Panc1 (cell line): ENCODE results near the gene RGS12. TPM values are rescaled to one million over a fixed set of nuclear protein-coding genes. Genes with fewer than 3 reads are reported as not detected.

Source experiments
- ATAC-seq: fragments of 200-7000 bp; cut with Tn5 transposase; 2 replicates; pipeline ENCODE4 v1.9.1; 2020; ENCODE audit warnings: mild to moderate bottlenecking, moderate library complexity
- BruUV-seq: library from RNA; stranded (reverse); fragments of 400-500 nt; replicated peaks from 2 replicates; lab custom pipeline; 2021; lab: Mats Ljungman, UMichigan
- CTCF ChIA-PET: fragments of 300-600 bp; sonication (Branson Sonifier 250); formaldehyde crosslinking; loops from one replicate; lab custom pipeline; 2022; ENCODE audit warnings: antibody characterized with exemption; lab: Charles Lee
- POLR2A ChIA-PET: fragments of 300-600 bp; sonication (Branson Sonifier 250); formaldehyde crosslinking; loops from one replicate; lab custom pipeline; 2022; ENCODE audit warnings: antibody characterized with exemption; lab: Charles Lee
- DNase-seq: peaks from one replicate; pipeline ENCODE4 v3.0.0-alpha.2; 2010; ENCODE audit warnings: low read depth, low spot score
- H3K27ac ChIP-seq: 2 replicates; pipeline ENCODE4 v1.5.1; 2011; ENCODE audit warnings: mild to moderate bottlenecking, low read length, inconsistent platforms
- H3K27me3 ChIP-seq: fragments of 200-500 bp; sonication (Bioruptor generic); 2 replicates; pipeline ENCODE4 v1.6.0; 2014; ENCODE audit warnings: low read length, inconsistent platforms; ENCODE audit not compliant: control insufficient read depth, insufficient read depth
- H3K36me3 ChIP-seq: fragments of 200-500 bp; sonication (Bioruptor generic); 2 replicates; pipeline ENCODE4 v1.5.1; 2014; ENCODE audit warnings: inconsistent platforms, mild to moderate bottlenecking, low read length, moderate library complexity; ENCODE audit not compliant: control insufficient read depth, insufficient read depth
- H3K4me1 ChIP-seq: 2 replicates; pipeline ENCODE4 v1.5.1; 2011; ENCODE audit warnings: inconsistent platforms, mild to moderate bottlenecking, low read length, moderate library complexity; ENCODE audit not compliant: control insufficient read depth, insufficient read depth
- H3K4me3 ChIP-seq, 2 experiments: 2 replicates each; pipeline ENCODE4 v1.5.1; 2011 to 2012; ENCODE audit warnings: low read depth in 2 of 2, low read length in 2 of 2, mild to moderate bottlenecking in 2 of 2, inconsistent platforms in 1 of 2, moderate library complexity in 1 of 2
- H3K9me3 ChIP-seq: fragments of 200-500 bp; sonication (Bioruptor generic); 2 replicates; pipeline ENCODE4 v1.5.1; 2014; ENCODE audit warnings: low read depth, mild to moderate bottlenecking, inconsistent platforms, low read length, moderate library complexity; ENCODE audit not compliant: control insufficient read depth, insufficient read depth
- POLR2AphosphoS5 ChIP-seq: IDR thresholded peaks from 2 replicates; pipeline ENCODE4 v1.6.1; 2012; ENCODE audit warnings: mild to moderate bottlenecking, low read depth, low read length, moderate library complexity
- REST ChIP-seq, 2 experiments: IDR thresholded peaks; 2 replicates each; pipeline ENCODE4 v1.6.1; 2011 to 2012; ENCODE audit warnings: low read depth in 2 of 2, control low read depth in 1 of 2, low read length in 1 of 2, mild to moderate bottlenecking in 1 of 2, moderate library complexity in 1 of 2; ENCODE audit not compliant: insufficient read depth in 1 of 2
- SIN3A ChIP-seq: IDR thresholded peaks from 2 replicates; pipeline ENCODE4 v1.6.1; 2012; ENCODE audit warnings: low read depth, mild to moderate bottlenecking, low read length, moderate library complexity, borderline replicate concordance; ENCODE audit not compliant: insufficient read depth
- TCF7L2 ChIP-seq: IDR thresholded peaks from 2 replicates; pipeline ENCODE4 v1.6.1; 2011; ENCODE audit warnings: mild to moderate bottlenecking, low read depth, low read length, inconsistent platforms
- in situ Hi-C: cut with HindIII; loops from 2 replicates; pipeline ENCODE4 v1.10.0; 2016; ENCODE audit warnings: low sequenced_read_pairs, low pct_unique_long_range_greater_than_20kb
- intact Hi-C: fragments of 100-400 bp; cut with micrococcal nuclease; formaldehyde crosslinking; loops from one replicate; pipeline ENCODE4 v1.10.0; 2022; ENCODE audit not compliant: unreplicated experiment
- total RNA-seq: library from RNA; stranded (reverse); gene quantifications from one replicate; pipeline ENCODE4 v1.2.1, GENCODE V29; 2021; ENCODE audit not compliant: unreplicated experiment
- TF ChIP-seq, protein P1 (sequence below): fragments of 450-650 bp; IDR thresholded peaks from 2 replicates; pipeline ENCODE4 v1.5.1; 2017; ENCODE audit warnings: mild to moderate bottlenecking

The RGS12 gene
- total RNA-seq, 1 experiment from 2014 or later = 24.3 TPM

DNA sequence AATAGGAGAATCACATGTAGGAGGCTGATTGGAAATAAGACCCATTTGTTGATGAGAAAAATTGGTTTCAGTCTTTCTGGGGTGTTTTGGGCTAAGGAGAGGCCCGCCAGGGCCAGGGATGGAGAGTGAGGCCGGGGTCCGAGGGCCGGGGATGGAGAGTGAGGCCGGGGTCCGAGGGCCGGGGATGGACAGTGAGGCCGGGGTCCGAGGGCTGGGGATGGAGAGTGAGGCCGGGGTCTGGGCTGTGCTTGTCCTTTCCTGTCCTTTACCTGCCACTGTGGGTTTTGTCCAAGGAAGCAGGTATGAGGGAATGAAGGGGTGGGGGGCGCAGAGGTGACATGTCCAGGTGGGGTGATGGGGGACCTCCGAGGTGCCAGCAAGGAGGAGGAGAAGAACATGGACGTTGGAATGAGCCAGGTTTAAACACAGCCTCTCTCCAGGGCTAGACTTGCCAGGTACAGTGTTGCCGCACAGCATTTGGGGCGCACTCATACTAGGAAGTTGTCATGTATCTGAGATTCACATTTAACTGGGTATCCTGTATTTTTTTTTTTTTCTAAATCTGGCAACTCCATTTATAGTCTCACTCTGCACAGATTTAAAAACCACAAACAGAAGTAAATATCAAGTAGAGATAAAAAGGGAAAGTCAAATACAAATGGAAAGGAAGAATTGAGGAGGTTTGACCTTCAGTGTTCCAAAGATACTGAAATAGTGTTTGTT lies 8.8 kb downstream of the RGS12 start:
- H3K27me3 ChIP-seq = no peaks in the 10 kb centered on the region
- no peak for DNase-seq
- intact Hi-C loops = no loop called here
- no peaks in the 10 kb centered on the region for H3K9me3 ChIP-seq
- in situ Hi-C loops = no loop called here
- BruUV-seq = no TSS peak
- H3K4me3 ChIP-seq = no peak overlapping the region
- no peaks in the 10 kb centered on the region for H3K36me3 ChIP-seq
- peaks cover 2% of the 10 kb centered on the region; the same call in 1 of the 2 replicates for H3K4me1 ChIP-seq
- CTCF ChIA-PET = no interaction called here
- no peak overlapping the region for H3K27ac ChIP-seq
- no peak for ATAC-seq
- TF ChIP-seq REST (IDR thresholded peaks at IDR 0.05; ENCODE audit: insufficient read depth in 1 of 2, low read depth in 2 of 2, low read length in 1 of 2) (no peak), POLR2AphosphoS5 (no peak), TCF7L2 (no peak)
- POLR2A ChIA-PET = no interaction called here

- no peaks in the 10 kb centered on the region for H3K9me3 ChIP-seq
- no peak overlapping the region for H3K27ac ChIP-seq
- ATAC-seq (no peak), DNase-seq (no peak)
- H3K4me3 ChIP-seq = no peak overlapping the region
- intact Hi-C loops (no loop called here), in situ Hi-C loops (no loop called here)
- H3K36me3 ChIP-seq = no peaks in the 10 kb centered on the region
- ChIA-PET CTCF (no interaction called here), POLR2A (no interaction called here)
- no TSS peak for BruUV-seq
- no peak for TF ChIP-seq TCF7L2
- no peak for TF ChIP-seq POLR2AphosphoS5
- TF ChIP-seq SIN3A = no peak
- TF ChIP-seq, protein P1, sequence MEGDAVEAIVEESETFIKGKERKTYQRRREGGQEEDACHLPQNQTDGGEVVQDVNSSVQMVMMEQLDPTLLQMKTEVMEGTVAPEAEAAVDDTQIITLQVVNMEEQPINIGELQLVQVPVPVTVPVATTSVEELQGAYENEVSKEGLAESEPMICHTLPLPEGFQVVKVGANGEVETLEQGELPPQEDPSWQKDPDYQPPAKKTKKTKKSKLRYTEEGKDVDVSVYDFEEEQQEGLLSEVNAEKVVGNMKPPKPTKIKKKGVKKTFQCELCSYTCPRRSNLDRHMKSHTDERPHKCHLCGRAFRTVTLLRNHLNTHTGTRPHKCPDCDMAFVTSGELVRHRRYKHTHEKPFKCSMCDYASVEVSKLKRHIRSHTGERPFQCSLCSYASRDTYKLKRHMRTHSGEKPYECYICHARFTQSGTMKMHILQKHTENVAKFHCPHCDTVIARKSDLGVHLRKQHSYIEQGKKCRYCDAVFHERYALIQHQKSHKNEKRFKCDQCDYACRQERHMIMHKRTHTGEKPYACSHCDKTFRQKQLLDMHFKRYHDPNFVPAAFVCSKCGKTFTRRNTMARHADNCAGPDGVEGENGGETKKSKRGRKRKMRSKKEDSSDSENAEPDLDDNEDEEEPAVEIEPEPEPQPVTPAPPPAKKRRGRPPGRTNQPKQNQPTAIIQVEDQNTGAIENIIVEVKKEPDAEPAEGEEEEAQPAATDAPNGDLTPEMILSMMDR = no peak
- no peak for TF ChIP-seq REST (IDR thresholded peaks at IDR 0.05; ENCODE audit: insufficient read depth in 1 of 2, low read depth in 2 of 2, low read length in 1 of 2)
- H3K27me3 ChIP-seq = no peaks in the 10 kb centered on the region
- H3K4me1 ChIP-seq = peaks cover 2% of the 10 kb centered on the region; the same call in 1 of the 2 replicates
Measured at GRCh38 chr4:3302173-3302785, 9.5 kb downstream of the RGS12 start.
